HEK293T (cell line): ENCODE data around the gene ST3GAL6.

Experiments used
- ELF4 ChIP-seq: fragments of 450-650 bp; IDR thresholded peaks from 2 replicates; pipeline ENCODE4 v1.6.1; 2017; ENCODE audit warnings: antibody characterized with exemption
- FOXA1 ChIP-seq: fragments of 450-650 bp; IDR thresholded peaks from 2 replicates; pipeline ENCODE4 v1.6.1; 2016; ENCODE audit warnings: mild to moderate bottlenecking
- FOXM1 ChIP-seq: fragments of 450-650 bp; IDR thresholded peaks from 2 replicates; pipeline ENCODE4 v1.6.1; 2017; ENCODE audit warnings: mild to moderate bottlenecking, borderline replicate concordance
- L3MBTL2 ChIP-seq: fragments of 450-650 bp; conservative IDR thresholded peaks from 2 replicates; pipeline ENCODE4 v1.6.1; 2016; ENCODE audit warnings: mild to moderate bottlenecking
- SP1 ChIP-seq: fragments of 450-650 bp; IDR thresholded peaks from 2 replicates; pipeline ENCODE4 v1.6.1; 2017
- SUZ12 ChIP-seq: fragments of 450-650 bp; IDR thresholded peaks from 2 replicates; pipeline ENCODE4 v1.6.1; 2016; ENCODE audit warnings: mild to moderate bottlenecking
- TARDBP ChIP-seq: fragments of 450-650 bp; IDR thresholded peaks from 2 replicates; pipeline ENCODE4 v1.6.1; 2016
- ZNF384 ChIP-seq: fragments of 450-650 bp; IDR thresholded peaks from 2 replicates; pipeline ENCODE4 v1.6.1; 2016

GRCh38 chr3:98766924-98767323, 3.8 kb downstream of the ST3GAL6 start:
- no peak for TF ChIP-seq ELF4
- TF ChIP-seq FOXA1: no peak
- TF ChIP-seq ZNF384: no peak
- no peak for TF ChIP-seq L3MBTL2
- no peak for TF ChIP-seq SP1
- no peak for TF ChIP-seq SUZ12
- no peak for TF ChIP-seq FOXM1
- TF ChIP-seq TARDBP: no peak
